Measurements from ENCODE around the gene PRPF6. TPM values are rescaled to one million over a fixed set of nuclear protein-coding genes. Genes with fewer than 3 reads are reported as not detected.
"Not testable (repeated sequence)": the region's sequence is repeated elsewhere in the genome, so short reads cannot be mapped to it uniquely, and the experiment has no call there.

Gene PRPF6
- total RNA-seq, 1 experiment from 2014 or later, result 181 TPM

DNA sequence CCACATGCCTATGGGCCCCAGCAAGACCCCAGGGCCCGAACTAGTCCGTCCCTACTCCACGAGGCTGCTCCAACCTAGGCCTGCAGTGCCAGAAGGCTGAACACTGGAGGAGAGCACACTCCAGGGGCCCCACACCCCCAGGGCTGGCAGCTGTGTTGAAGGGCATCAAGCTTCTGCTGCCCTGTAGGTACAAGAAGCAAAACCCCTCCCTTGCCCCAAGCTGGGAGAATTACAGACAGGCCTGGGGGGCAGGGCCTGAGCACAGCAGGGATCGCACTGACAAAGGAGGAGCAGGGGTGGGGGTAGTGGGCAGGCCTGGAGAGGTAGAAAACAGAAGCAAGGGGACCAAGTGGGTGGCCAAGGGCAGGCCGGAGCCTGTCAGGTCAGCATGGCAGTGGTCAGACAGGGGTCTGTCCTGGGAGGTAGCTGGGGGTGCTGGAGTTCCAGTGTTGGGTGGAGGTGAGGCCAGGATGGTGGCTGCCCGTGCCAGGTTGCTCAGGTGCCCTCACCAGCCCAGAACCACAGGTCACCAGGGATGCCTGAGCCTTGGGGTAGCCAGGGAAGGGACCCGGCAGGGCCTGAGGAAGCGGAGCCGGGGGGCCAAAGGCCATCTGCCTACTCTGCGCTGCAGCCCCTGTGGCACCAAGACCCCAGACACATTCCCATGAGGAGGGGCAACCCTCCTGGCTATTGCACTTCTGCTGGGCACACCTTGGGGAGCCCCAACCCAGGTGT lies 21.8 kb upstream of the PRPF6 start:
- Histone ChIP-seq H3K4me3 (ENCODE audit: low read depth, low read length) (no peak overlapping the region), H3K36me3 (ENCODE audit: control insufficient read depth, insufficient read depth, low read length) (peaks cover 13% of the 10 kb centered on the region), H3K27me3 (replicated peaks; ENCODE audit: control insufficient read depth, insufficient read depth, low read length) (no peaks in the 10 kb centered on the region), H3K9me3 (peaks cover 3% of the 10 kb centered on the region; the same call in 1 of the 2 replicates), H3K4me1 (peaks cover 22% of the 10 kb centered on the region)
- TF ChIP-seq, protein P1, sequence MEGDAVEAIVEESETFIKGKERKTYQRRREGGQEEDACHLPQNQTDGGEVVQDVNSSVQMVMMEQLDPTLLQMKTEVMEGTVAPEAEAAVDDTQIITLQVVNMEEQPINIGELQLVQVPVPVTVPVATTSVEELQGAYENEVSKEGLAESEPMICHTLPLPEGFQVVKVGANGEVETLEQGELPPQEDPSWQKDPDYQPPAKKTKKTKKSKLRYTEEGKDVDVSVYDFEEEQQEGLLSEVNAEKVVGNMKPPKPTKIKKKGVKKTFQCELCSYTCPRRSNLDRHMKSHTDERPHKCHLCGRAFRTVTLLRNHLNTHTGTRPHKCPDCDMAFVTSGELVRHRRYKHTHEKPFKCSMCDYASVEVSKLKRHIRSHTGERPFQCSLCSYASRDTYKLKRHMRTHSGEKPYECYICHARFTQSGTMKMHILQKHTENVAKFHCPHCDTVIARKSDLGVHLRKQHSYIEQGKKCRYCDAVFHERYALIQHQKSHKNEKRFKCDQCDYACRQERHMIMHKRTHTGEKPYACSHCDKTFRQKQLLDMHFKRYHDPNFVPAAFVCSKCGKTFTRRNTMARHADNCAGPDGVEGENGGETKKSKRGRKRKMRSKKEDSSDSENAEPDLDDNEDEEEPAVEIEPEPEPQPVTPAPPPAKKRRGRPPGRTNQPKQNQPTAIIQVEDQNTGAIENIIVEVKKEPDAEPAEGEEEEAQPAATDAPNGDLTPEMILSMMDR (IDR thresholded peaks at IDR 0.05; ENCODE audit: insufficient read depth in 1 of 2, low read depth in 1 of 2, low read length in 1 of 2, severe bottlenecking in 1 of 2, unreplicated experiment in 1 of 2), result no peak
- CTCF ChIA-PET, result interaction anchor here (0.6 kb wide), 1 partner anchor 15 kb away, joined by 3 read pairs; no protein-coding TSS in a partner anchor
- H3K36me3 Mint-ChIP-seq (ENCODE audit: insufficient read depth, unreplicated experiment), result peaks cover 70% of the 10 kb centered on the region
- no peaks in the 10 kb centered on the region for H3K9me3 Mint-ChIP-seq (ENCODE audit: unreplicated experiment)
- DNase-seq, result no peak
- H3K27ac Mint-ChIP-seq (ENCODE audit: unreplicated experiment), result peak overlapping the region; percentile 94
- no TSS peak for BruUV-seq (replicated peaks)
- POLR2A ChIA-PET, result interaction anchor here (0.6 kb wide), 1 partner anchor 28 kb away, joined by 3 read pairs; no protein-coding TSS in a partner anchor
- H3K4me3 Mint-ChIP-seq (ENCODE audit: unreplicated experiment), result peak overlapping the region; percentile 89
- H3K27me3 Mint-ChIP-seq (ENCODE audit: insufficient read depth, unreplicated experiment), result no peaks in the 10 kb centered on the region
- H3K4me1 Mint-ChIP-seq (ENCODE audit: low read depth, unreplicated experiment), result peaks cover 34% of the 10 kb centered on the region
- intact Hi-C loops (cut with micrococcal nuclease; ENCODE audit: unreplicated experiment), result loop anchor here (5.0 kb wide), 1 partner anchor 422 kb away; the partner anchor contains the start of gene PTK6

DNA sequence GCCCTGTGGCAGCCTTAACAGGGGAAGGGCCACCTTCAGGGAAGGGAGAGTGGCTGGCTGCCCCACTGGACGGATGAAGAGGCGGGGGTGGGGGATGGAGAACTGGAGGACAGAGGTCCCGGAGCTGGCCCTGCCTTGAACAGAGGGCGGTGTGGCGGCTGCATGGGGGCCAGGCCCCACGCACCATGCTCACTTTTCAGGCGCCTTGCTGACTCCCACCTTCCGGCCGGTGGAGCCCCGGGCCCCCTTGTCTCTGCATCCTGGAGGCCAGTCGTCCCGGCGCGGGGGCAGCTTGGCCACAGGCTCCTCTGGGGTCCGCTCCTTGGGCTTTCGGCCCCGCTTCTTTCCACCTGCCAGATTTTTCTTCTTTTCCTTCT lies 21.2 kb upstream of the PRPF6 start:
- TF ChIP-seq, protein P1 (IDR thresholded peaks at IDR 0.05; ENCODE audit: insufficient read depth in 1 of 2, low read depth in 1 of 2, low read length in 1 of 2, severe bottlenecking in 1 of 2, unreplicated experiment in 1 of 2), result no peak
- Mint-ChIP-seq H3K4me3 (ENCODE audit: unreplicated experiment) (no peak overlapping the region), H3K4me1 (ENCODE audit: low read depth, unreplicated experiment) (peaks cover 28% of the 10 kb centered on the region), H3K27me3 (ENCODE audit: insufficient read depth, unreplicated experiment) (no peaks in the 10 kb centered on the region), H3K9me3 (ENCODE audit: unreplicated experiment) (no peaks in the 10 kb centered on the region), H3K36me3 (ENCODE audit: insufficient read depth, unreplicated experiment) (peaks cover 70% of the 10 kb centered on the region), H3K27ac (ENCODE audit: unreplicated experiment) (no peak overlapping the region)
- H3K9me3 ChIP-seq, result peaks cover 8% of the 10 kb centered on the region; the same call in 1 of the 2 replicates
- ChIA-PET CTCF (interaction anchor here (0.5 kb wide), 1 partner anchor 421 kb away, joined by 4 read pairs; no protein-coding TSS in a partner anchor), POLR2A (no interaction called here)
- no peak for DNase-seq
- no TSS peak for BruUV-seq (replicated peaks)
- intact Hi-C loops (cut with micrococcal nuclease; ENCODE audit: unreplicated experiment), result loop anchor here (5.0 kb wide), 1 partner anchor 422 kb away; the partner anchor contains the start of gene PTK6
- H3K4me3 ChIP-seq (ENCODE audit: low read depth, low read length), result no peak overlapping the region
- H3K36me3 ChIP-seq (ENCODE audit: control insufficient read depth, insufficient read depth, low read length), result peaks cover 15% of the 10 kb centered on the region
- peaks cover 18% of the 10 kb centered on the region for H3K4me1 ChIP-seq
- no peaks in the 10 kb centered on the region for H3K27me3 ChIP-seq (replicated peaks; ENCODE audit: control insufficient read depth, insufficient read depth, low read length)

DNA sequence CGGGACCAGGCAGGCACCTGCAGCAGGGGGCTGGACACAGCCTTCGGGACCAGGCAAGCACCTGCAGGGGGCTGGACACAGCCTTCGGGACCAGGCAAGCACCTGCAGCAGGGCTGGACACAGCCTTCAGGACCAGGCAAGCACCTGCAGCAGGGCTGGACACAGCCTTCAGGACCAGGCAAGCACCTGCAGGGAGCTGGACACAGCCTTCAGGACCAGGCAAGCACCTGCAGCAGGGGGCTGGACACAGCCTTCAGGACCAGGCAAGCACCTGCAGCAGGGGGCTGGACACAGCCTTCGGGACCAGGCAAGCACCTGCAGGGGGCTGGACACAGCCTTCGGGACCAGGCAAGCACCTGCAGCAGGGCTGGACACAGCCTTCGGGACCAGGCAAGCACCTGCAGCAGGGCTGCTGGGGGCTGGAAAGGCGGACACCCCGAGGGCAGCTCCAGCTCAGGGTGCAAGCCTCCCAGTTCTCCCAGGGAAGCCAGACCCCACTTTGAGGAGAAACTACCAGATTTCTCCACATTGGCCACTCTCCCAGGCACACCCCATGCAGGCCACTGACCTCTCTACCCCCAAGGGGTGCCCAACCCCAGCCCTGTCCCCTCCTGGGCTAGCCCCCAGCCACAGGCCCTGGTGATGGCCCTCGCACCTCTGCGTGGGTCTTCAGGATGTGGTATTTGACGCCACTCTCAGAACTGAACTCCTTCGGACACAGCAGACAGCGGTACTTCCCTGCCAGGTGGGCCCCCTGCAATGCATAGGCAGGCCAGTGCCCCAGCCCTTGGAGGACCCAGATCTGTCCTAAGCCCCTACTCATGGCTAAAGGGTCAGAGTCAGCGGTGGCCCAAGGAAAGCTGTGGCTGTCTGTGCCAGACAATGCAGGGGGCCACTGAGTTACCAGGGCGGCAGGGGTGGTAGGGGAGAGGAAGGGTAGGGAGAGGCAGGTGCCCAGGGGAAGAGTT lies 20.0 kb upstream of the PRPF6 start:
- H3K9me3 ChIP-seq; H3K27me3 ChIP-seq (replicated peaks; ENCODE audit: control insufficient read depth, insufficient read depth, low read length); BruUV-seq (replicated peaks); H3K27ac Mint-ChIP-seq (ENCODE audit: unreplicated experiment); DNase-seq; H3K4me3 ChIP-seq (ENCODE audit: low read depth, low read length); intact Hi-C loops (cut with micrococcal nuclease; ENCODE audit: unreplicated experiment); H3K4me3 Mint-ChIP-seq (ENCODE audit: unreplicated experiment); H3K9me3 Mint-ChIP-seq (ENCODE audit: unreplicated experiment); POLR2A ChIA-PET; H3K27me3 Mint-ChIP-seq (ENCODE audit: insufficient read depth, unreplicated experiment): not testable (repeated sequence)
- peaks cover 13% of the 10 kb centered on the region for H3K4me1 ChIP-seq
- peaks cover 60% of the 10 kb centered on the region for H3K36me3 Mint-ChIP-seq (ENCODE audit: insufficient read depth, unreplicated experiment)
- CTCF ChIA-PET, result interaction anchor here (0.6 to 0.7 kb wide), 2 partner anchors 83 to 555 kb away, joined by 6 read pairs; no protein-coding TSS in a partner anchor
- peaks cover 22% of the 10 kb centered on the region for H3K4me1 Mint-ChIP-seq (ENCODE audit: low read depth, unreplicated experiment)
- H3K36me3 ChIP-seq (ENCODE audit: control insufficient read depth, insufficient read depth, low read length), result peaks cover 14% of the 10 kb centered on the region

Data from Caco-2 (cell line).